RPMI7951 (cell line): ENCODE measurements around the gene RORB. TPM values are rescaled to one million over a fixed set of nuclear protein-coding genes. Genes with fewer than 3 reads are reported as not detected.
A peak's percentile ranks its signal among the peaks of the same experiment; 100 is the strongest.
"Not testable (repeated sequence)": the region's sequence is repeated elsewhere in the genome, so short reads cannot be mapped to it uniquely, and the experiment has no call there.

Source experiments
- DNase-seq: peaks from one replicate; pipeline ENCODE4 v3.0.0-alpha.2; 2012; ENCODE audit warnings: low read depth
- total RNA-seq: library from RNA; depleted of rRNA; stranded (reverse); fragments of >200 nt; shearing (Covaris generic); gene quantifications from 2 replicates; pipeline ENCODE4 v1.2.3, GENCODE V29; 2014

The RORB gene
- total RNA-seq, 1 experiment from 2014 or later, result under 0.01 TPM

- DNase-seq, result no peak
Observed at GRCh38 chr9:74513221-74513620, 16.1 kb downstream of the RORB start.

GRCh38 chr9:74517188-74517587 lies 20.1 kb downstream of the RORB start:
- DNase-seq, result no peak

GRCh38 chr9:74519419-74519818 lies 22.3 kb downstream of the RORB start:
- no peak for DNase-seq

GRCh38 chr9:74521009-74521408 lies 23.9 kb downstream of the RORB start:
- no peak for DNase-seq

- no peak for DNase-seq
Observed at GRCh38 chr9:74524289-74524688, 27.2 kb downstream of the RORB start.

- no peak for DNase-seq
Observed at GRCh38 chr9:74526215-74526614, 29.1 kb downstream of the RORB start.

GRCh38 chr9:74527718-74528117 lies 30.6 kb downstream of the RORB start:
- no peak for DNase-seq

GRCh38 chr9:74528207-74528606 lies 31.1 kb downstream of the RORB start:
- no peak for DNase-seq

GRCh38 chr9:74530458-74530857 lies 33.3 kb downstream of the RORB start:
- not testable (repeated sequence) for DNase-seq

GRCh38 chr9:74533253-74533652 lies 36.1 kb downstream of the RORB start:
- DNase-seq, result no peak

GRCh38 chr9:74534841-74535240 lies 37.7 kb downstream of the RORB start:
- DNase-seq, result no peak

- no peak for DNase-seq
Observed at GRCh38 chr9:74543145-74543544, 46.0 kb downstream of the RORB start.

GRCh38 chr9:74551266-74551665 lies 54.1 kb downstream of the RORB start:
- no peak for DNase-seq

GRCh38 chr9:74554751-74555419 lies 57.8 kb downstream of the RORB start:
- no peak for DNase-seq

- no peak for DNase-seq
Observed at GRCh38 chr9:74555565-74555964, 58.4 kb downstream of the RORB start.

- DNase-seq, result no peak
Observed at GRCh38 chr9:74556685-74557084, 59.5 kb downstream of the RORB start.

GRCh38 chr9:74557571-74557970 lies 60.4 kb downstream of the RORB start:
- DNase-seq, result no peak

- DNase-seq, result no peak
Observed at GRCh38 chr9:74562611-74563010, 65.5 kb downstream of the RORB start.

GRCh38 chr9:74570879-74571512 lies 73.9 kb downstream of the RORB start:
- peak; percentile 3 for DNase-seq

- peak; percentile 32 for DNase-seq
Observed at GRCh38 chr9:74573640-74574191, 76.6 kb downstream of the RORB start.

- no peak for DNase-seq
Observed at GRCh38 chr9:74576176-74576575, 79.0 kb downstream of the RORB start.

GRCh38 chr9:74577956-74578355 lies 80.8 kb downstream of the RORB start:
- DNase-seq, result no peak

GRCh38 chr9:74589576-74589975 lies 92.4 kb downstream of the RORB start:
- no peak for DNase-seq
